Ovary (tissue), 3 donors: ENCODE measurements around the gene CELF1.

ENCODE experiments used
- CTCF ChIP-seq, 3 donors: fragments of 450-650 bp in 2 of 3; fragments of 200-600 bp in 1 of 3; IDR thresholded peaks; one replicate each; pipeline versions ENCODE4 v1.5.1 to v1.8.0; 2016 to 2022; ENCODE audit warnings: antibody characterized with exemption in 3 of 3, mild to moderate bottlenecking in 1 of 3
- POLR2A ChIP-seq: fragments of 450-650 bp; IDR thresholded peaks from one replicate; pipeline ENCODE4 v1.6.1; 2017; ENCODE audit warnings: antibody characterized with exemption, mild to moderate bottlenecking, moderate library complexity
- donor health status: DM: no; HTN: no; CAD: no.

- TF ChIP-seq CTCF (IDR thresholded peaks at IDR 0.05) (no peak), POLR2A (no peak)
Measured at GRCh38 chr11:47511917-47512316, 41.0 kb downstream of the CELF1 start.
